Adipocyte (in vitro differentiated cells): ENCODE results near the gene RPS15A.
"Not testable (repeated sequence)": the region's sequence is repeated elsewhere in the genome, so short reads cannot be mapped to it uniquely, and the experiment has no call there.

ENCODE experiments used
- DNase-seq: peaks from one replicate; pipeline ENCODE4 v3.0.0-alpha.2; 2015; ENCODE audit warnings: low read depth
- H3K27me3 ChIP-seq: replicated peaks from 2 replicates; pipeline ENCODE4 v1.7.0; 2013; ENCODE audit warnings: mild to moderate bottlenecking, low read length, moderate library complexity; ENCODE audit not compliant: control insufficient read depth, insufficient read depth
- H3K36me3 ChIP-seq: 2 replicates; pipeline ENCODE4 v1.7.0; 2013; ENCODE audit warnings: low read length, mild to moderate bottlenecking, moderate library complexity; ENCODE audit not compliant: control insufficient read depth, insufficient read depth, severe bottlenecking
- H3K4me1 ChIP-seq: 2 replicates; pipeline ENCODE4 v1.7.0; 2013; ENCODE audit warnings: mild to moderate bottlenecking, low read length, moderate library complexity; ENCODE audit not compliant: control insufficient read depth, insufficient read depth
- H3K4me3 ChIP-seq: 2 replicates; pipeline ENCODE4 v1.7.0; 2013; ENCODE audit warnings: mild to moderate bottlenecking, low read length, moderate library complexity
- H3K9ac ChIP-seq: 2 replicates; pipeline ENCODE4 v1.7.0; 2013; ENCODE audit warnings: mild to moderate bottlenecking, low read length, moderate library complexity
- H3K9me3 ChIP-seq: 2 replicates; pipeline ENCODE4 v1.7.0; 2013; ENCODE audit warnings: mild to moderate bottlenecking, low read length, moderate library complexity; ENCODE audit not compliant: control insufficient read depth

Gene RPS15A

DNA sequence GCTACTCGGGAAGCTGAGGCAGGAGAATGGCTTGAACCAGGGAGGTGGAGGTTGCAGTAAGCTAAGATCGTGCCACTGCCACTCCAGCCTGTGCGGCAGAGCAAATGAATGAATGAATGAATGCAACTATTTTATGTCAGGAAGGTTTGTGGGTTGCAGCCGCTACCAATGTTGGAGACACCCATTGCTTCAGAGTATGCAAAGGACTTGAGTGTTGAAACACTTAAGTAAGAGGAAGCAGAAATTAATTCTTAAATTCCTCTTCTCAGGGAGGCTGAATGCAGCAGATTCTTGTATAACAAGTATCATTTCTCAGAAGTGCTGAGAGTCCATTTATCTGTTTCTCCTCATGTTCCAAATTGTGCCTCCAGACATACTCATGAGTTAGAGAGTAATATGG is 15.5 kb downstream of the RPS15A start:
- H3K4me3 ChIP-seq, H3K4me1 ChIP-seq, H3K36me3 ChIP-seq, DNase-seq, H3K27me3 ChIP-seq, H3K9me3 ChIP-seq, H3K9ac ChIP-seq: not testable (repeated sequence)

DNA sequence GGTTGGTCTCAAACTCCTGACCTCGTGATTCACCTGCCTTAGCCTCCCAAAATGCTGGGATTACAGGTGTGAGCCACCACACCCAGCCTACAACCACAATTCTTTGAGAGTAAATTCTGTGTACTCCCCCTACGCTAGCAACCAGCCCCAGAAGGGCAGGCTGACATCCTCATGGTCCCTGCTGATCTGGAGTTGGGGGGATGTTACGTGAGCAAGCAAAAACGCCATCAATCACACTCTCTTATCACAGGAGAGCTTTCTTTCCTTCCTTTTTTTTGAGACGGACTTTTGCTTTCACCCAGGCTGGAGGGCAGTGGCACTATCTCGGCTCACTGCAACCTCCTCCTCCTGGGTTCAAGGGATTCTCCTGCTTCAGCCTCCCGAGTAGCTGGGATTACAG is 18.0 kb downstream of the RPS15A start:
- not testable (repeated sequence) for H3K9ac ChIP-seq, H3K36me3 ChIP-seq, H3K9me3 ChIP-seq, H3K4me3 ChIP-seq, DNase-seq, H3K27me3 ChIP-seq, H3K4me1 ChIP-seq

DNA sequence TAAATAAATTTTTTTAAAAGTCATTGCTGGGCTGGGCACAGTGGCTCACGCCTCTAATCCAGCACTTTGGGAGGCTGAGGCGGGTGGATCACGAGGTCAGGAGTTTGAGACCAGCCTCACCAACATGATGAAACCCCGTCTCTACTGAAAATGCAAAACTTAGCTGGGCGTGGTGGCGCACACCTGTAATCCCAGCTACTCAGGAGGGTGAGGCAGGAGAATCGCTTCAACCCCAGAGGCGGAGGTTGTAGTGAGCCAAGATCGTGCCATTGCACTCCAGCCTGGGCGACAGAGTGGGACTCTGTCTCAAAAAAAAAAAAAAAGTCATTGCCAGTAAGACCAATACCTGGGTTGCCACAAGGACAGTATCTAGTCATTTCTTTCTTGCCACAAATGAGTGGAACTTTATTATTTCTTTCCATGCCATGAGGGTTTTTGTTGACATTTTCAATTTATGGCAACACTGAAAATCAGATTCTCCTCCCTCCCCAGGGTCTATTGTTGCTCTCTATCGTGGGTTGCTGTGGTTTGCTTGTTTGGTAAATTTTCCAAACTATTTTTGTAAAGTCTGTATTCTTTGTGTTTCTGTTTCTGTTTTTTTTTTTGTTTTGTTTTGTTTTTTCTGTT is 19.7 kb downstream of the RPS15A start:
- DNase-seq, H3K4me3 ChIP-seq, H3K4me1 ChIP-seq, H3K27me3 ChIP-seq, H3K9ac ChIP-seq, H3K9me3 ChIP-seq, H3K36me3 ChIP-seq: not testable (repeated sequence)

DNA sequence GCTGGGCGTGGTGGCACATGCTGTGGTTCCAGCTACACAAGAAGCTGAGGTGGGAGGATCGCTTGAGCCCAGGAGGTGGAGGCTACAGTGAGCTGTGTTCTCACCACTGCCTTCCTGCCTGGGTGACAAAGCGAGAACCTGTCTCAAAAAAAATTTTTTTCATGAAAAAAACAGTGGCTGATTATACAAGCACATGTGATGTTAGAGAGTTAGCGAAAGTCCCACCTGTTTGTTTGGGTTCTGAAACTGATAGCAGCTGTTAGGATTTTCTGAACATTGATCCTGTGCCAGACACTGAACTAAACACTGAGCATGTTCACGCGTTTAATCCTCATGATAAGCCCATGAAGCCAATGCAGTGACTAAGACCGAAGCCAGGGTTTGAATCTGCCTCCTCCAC is 22.9 kb downstream of the RPS15A start:
- H3K36me3 ChIP-seq, H3K9ac ChIP-seq, H3K9me3 ChIP-seq, H3K4me3 ChIP-seq, H3K4me1 ChIP-seq, H3K27me3 ChIP-seq, DNase-seq: not testable (repeated sequence)

DNA sequence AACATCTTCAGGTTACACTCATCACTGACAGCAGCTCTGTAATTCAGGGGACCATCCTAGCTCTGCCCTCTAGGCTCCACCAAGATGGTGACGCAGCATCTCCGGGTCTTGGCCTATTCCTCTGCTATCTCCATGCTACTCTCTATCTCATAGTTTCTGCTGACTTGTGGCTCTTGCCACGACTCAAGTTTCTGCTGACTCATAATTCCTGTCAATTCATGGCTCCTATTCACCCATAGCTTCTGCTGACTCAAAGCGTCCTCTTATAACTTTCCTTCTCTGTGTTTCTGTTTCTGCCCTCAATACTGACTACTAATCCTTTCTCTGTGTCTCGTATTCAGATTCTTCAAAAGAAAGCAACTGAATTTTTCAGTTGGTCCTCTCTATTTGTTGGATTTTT is 27.4 kb downstream of the RPS15A start:
- H3K4me1 ChIP-seq, DNase-seq, H3K36me3 ChIP-seq, H3K27me3 ChIP-seq, H3K4me3 ChIP-seq, H3K9me3 ChIP-seq, H3K9ac ChIP-seq: not testable (repeated sequence)

DNA sequence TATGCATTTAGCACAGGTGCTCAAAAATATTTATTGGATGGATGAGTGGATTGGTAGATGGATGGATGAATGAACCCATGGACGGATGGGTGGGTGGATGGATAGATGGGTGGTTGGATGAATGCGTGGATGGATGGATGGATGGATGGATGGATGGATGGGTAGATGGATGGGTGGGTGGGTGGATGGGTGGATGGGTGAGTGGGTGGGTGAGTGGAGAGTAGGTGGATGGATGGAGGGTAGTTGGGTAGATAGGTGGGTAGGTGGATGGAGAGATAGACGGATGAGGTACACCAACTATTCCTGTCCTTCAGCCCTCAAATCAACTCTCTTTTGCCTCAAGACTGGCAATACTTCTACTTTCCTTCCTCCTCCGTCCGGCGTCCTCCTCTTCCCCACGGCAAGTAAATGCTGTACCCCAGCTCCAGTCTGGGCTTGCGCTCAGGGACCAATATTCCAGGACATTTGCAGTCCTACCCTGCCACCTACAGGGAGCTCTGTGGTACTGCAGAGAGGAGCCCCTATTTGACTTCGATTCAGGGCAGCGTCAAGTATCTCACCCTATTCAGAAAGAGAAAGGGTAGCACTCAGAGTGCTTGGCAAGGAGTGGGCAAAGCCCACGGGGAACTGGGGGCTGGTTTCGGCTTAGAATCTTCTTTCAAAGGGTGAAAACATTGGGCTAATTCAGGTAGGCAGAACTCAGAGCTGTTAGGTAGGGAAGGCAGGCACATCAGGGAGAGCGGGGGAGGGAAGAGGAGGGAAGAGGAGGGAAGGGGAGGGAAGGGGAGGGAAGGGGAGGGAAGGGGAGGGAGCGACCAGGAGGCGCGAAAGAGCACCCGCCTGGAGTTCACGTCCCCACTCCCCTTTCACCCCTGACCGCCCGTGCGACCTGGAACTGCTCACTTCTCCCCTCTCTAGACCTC is 30.3 kb downstream of the RPS15A start:
- H3K9ac ChIP-seq, H3K9me3 ChIP-seq, H3K27me3 ChIP-seq, H3K4me1 ChIP-seq, H3K4me3 ChIP-seq, H3K36me3 ChIP-seq: not testable (repeated sequence)
- peak; percentile 6 for DNase-seq

DNA sequence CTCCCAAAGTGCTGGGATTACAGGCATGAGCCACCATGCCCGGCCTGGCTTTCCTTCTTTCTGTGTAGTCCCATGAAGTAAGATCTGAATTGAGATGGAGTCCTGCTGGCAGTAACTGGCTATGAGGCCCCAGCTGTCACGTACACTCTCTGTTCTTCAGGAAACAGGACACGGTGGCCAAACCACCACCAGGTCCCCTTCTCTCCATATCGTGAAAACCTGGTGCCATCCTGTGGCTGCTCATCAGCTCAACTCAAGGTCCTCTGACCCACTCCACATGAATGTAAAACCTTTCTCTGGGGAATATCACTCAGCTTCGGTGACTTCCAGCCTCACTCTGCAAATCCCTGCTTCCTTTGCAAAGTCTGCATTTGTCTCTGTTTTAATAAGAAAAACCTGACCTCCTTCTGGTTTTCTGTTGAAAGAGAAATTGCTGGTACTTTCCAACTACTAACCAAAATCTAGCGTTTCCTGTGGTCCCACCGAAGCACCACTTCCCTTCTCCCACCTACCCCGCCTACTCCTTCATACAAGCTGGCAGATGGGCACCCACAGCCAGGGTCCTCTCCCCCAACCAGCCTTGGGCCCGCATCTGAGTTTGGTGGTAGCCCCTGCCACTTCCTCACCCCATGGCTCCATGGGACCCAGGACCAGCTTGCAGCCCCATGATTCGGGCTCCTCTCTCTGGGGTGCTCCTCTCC is 32.0 kb downstream of the RPS15A start:
- H3K9me3 ChIP-seq, H3K36me3 ChIP-seq, H3K4me3 ChIP-seq, DNase-seq, H3K27me3 ChIP-seq, H3K4me1 ChIP-seq, H3K9ac ChIP-seq: not testable (repeated sequence)

DNA sequence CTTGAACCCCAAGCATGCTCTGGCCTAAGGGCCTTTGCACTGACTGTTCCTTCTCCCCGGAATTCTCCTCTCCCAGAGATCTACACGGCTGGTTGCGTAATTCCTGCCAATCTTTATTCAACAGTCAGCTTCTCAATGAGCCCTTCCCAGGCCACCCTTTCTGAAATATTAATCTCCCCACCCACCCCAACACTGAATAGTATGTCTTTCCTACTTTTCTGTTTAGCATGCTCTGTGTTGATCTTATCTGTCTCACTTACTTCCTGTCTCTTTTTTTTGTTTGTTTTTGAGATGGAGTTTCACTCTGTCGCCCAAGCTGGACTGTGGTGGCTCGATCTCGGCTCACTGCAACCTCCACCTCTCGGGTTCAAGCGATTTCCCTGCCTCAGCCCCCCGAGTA is 33.5 kb downstream of the RPS15A start:
- not testable (repeated sequence) for H3K9ac ChIP-seq, H3K9me3 ChIP-seq, H3K27me3 ChIP-seq, H3K4me1 ChIP-seq, DNase-seq, H3K4me3 ChIP-seq, H3K36me3 ChIP-seq

DNA sequence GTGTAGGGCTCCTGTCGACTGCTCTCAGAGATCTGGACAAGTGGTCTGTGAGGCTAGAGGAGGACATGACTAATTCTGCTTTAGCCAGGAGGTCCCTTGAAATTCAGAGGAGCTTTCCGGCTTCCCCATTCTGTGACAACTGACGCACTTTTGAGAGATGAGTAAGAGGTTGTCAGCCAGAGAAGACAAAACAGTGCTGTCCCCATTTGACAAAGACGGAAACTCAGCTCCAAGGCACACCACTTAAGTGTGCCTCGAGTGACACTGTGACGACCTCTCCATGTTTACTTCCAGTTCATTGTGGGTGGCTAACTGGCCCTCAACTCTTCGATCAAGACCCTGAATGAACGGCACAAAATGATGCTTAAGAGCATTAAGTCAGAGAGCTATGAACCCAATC is 47.3 kb downstream of the RPS15A start:
- not testable (repeated sequence) for H3K4me3 ChIP-seq, H3K4me1 ChIP-seq, H3K36me3 ChIP-seq, H3K9ac ChIP-seq, DNase-seq, H3K27me3 ChIP-seq, H3K9me3 ChIP-seq

DNA sequence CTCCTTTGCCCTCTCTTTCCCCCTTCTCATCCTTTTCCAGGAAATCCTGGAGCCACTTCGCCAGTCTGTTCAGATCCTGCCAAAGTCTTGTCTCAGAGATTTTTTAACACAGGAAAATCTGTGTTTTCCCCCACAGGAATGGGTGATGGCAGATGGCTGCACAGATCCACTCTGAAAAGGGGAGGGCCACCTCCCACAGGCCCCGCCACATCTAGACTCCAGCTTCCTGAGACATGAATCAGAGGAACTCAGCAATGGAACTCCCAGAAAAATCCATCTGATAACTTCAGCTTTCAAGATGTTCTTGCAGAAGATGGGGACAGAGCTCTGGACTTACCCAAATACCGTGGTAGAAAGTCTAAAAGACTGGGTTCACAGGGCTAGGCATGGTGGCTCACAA is 50.1 kb downstream of the RPS15A start:
- H3K4me1 ChIP-seq, DNase-seq, H3K4me3 ChIP-seq, H3K36me3 ChIP-seq, H3K27me3 ChIP-seq, H3K9ac ChIP-seq, H3K9me3 ChIP-seq: not testable (repeated sequence)

DNA sequence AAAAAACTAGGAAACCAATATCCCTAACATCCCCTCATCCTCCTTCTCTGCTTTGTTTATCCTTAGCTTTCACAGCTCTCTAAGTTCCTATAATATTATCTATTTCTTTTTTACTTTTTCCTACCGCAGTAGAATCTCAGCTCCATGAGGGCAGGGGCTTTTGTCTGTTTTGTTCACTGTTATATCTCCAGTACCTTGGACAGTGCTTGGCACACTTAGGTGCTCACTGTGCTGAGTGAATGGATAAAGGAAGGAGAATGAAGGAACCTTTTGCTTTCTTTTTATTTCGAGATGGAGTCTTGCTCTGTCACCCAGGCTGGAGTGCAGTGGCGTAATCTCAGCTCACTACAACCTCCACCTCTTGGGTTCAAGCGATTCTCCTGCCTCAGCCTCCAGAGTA is 51.4 kb downstream of the RPS15A start:
- not testable (repeated sequence) for H3K9me3 ChIP-seq, H3K36me3 ChIP-seq, H3K9ac ChIP-seq, H3K4me1 ChIP-seq, H3K27me3 ChIP-seq, DNase-seq, H3K4me3 ChIP-seq
